H1 (cell line): ENCODE data around the gene CRADD. TPM values are rescaled to one million over a fixed set of nuclear protein-coding genes. Genes with fewer than 3 reads are reported as not detected.

ENCODE experiments used
- CTCF ChIA-PET: fragments of 300-600 bp; sonication (Branson Sonifier 250); formaldehyde crosslinking; loops from one replicate; lab custom pipeline; 2021; ENCODE audit not compliant: partially characterized antibody; lab: Charles Lee
- POLR2A ChIA-PET: fragments of 300-600 bp; sonication (Branson Sonifier 250); formaldehyde crosslinking; loops from one replicate; lab custom pipeline; 2021; ENCODE audit warnings: inconsistent platforms; ENCODE audit not compliant: partially characterized antibody; lab: Charles Lee
- DNase-seq, 2 experiments: peaks; one replicate each; pipeline versions ENCODE4 v3.0.0 to v3.0.0-alpha.2; 2010 to 2022; ENCODE audit warnings: low spot score in 2 of 2, low read depth in 1 of 2, mixed read lengths in 1 of 2
- FAIRE-seq: peaks from 2 replicates; lab custom pipeline; 2011; peaks lifted over from hg19 to GRCh38; lab: Jason Lieb, UNC
- H2AFZ ChIP-seq: 2 replicates; pipeline ENCODE4 v1.8.1; 2012; ENCODE audit warnings: low read length, inconsistent platforms
- H2AK5ac ChIP-seq: 2 replicates; pipeline ENCODE4 v1.6.1; 2013; ENCODE audit warnings: low read depth, low read length
- H2BK120ac ChIP-seq: replicated peaks from 2 replicates; pipeline ENCODE3; 2013; ENCODE audit warnings: low read depth, low read length, inconsistent platforms
- H2BK12ac ChIP-seq: 2 replicates; pipeline ENCODE4 v1.6.1; 2013; ENCODE audit warnings: low read depth, low read length
- H2BK15ac ChIP-seq: 2 replicates; pipeline ENCODE4 v1.6.1; 2013; ENCODE audit warnings: low read length
- H2BK20ac ChIP-seq: 2 replicates; pipeline ENCODE4 v1.6.1; 2013; ENCODE audit warnings: low read length
- H2BK5ac ChIP-seq: 2 replicates; pipeline ENCODE4 v1.6.1; 2013; ENCODE audit warnings: low read depth, low read length
- H3K14ac ChIP-seq: 2 replicates; pipeline ENCODE4 v1.6.1; 2013; ENCODE audit warnings: inconsistent platforms; ENCODE audit not compliant: insufficient read length
- H3K18ac ChIP-seq: 2 replicates; pipeline ENCODE4 v1.6.1; 2013; ENCODE audit warnings: low read length; ENCODE audit errors: extremely low read depth
- H3K23ac ChIP-seq: 2 replicates; pipeline ENCODE4 v1.6.1; 2013; ENCODE audit warnings: inconsistent platforms; ENCODE audit not compliant: insufficient read length
- H3K23me2 ChIP-seq: 2 replicates; pipeline ENCODE4 v1.6.1; 2013; ENCODE audit warnings: low read depth, low read length
- H3K27ac ChIP-seq: 2 replicates; pipeline ENCODE4 v1.6.1; 2011; ENCODE audit warnings: low read depth, low read length, inconsistent platforms
- H3K27me3 ChIP-seq, 4 experiments: replicated peaks in 1 of 4; 1 replicate in 1 of 4; 2 replicates in 3 of 4; pipeline versions ENCODE4 v1.6.1 to v1.8.1; 2011 to 2013; ENCODE audit warnings: low read length in 3 of 4, mild to moderate bottlenecking in 3 of 4, inconsistent platforms in 2 of 4, mixed read lengths in 2 of 4, moderate library complexity in 1 of 4; ENCODE audit not compliant: control insufficient read depth in 3 of 4, insufficient read depth in 3 of 4; ENCODE audit errors: extremely low read depth in 1 of 4
- H3K36me3 ChIP-seq, 4 experiments: 2 replicates each; pipeline versions ENCODE4 v1.6.1 to v1.8.1; 2011 to 2013; ENCODE audit warnings: mild to moderate bottlenecking in 4 of 4, low read length in 3 of 4, moderate library complexity in 2 of 4, control low read depth in 1 of 4, inconsistent platforms in 1 of 4; ENCODE audit not compliant: insufficient read depth in 4 of 4, control insufficient read depth in 2 of 4
- H3K4ac ChIP-seq: replicated peaks from 2 replicates; pipeline ENCODE3; 2013; ENCODE audit warnings: low read length, low read depth, mixed read lengths, inconsistent platforms; ENCODE audit not compliant: insufficient read length
- H3K4me1 ChIP-seq, 4 experiments: replicated peaks in 1 of 4; 1 replicate in 1 of 4; 2 replicates in 3 of 4; pipeline versions ENCODE4 v1.6.1 to v1.8.1; 2011 to 2013; ENCODE audit warnings: low read length in 3 of 4, inconsistent platforms in 2 of 4, mixed read lengths in 1 of 4; ENCODE audit not compliant: insufficient read depth in 4 of 4, control insufficient read depth in 3 of 4
- H3K4me2 ChIP-seq, 2 experiments: 2 replicates each; pipeline versions ENCODE4 v1.6.1 to v1.8.1; 2011 to 2013; ENCODE audit warnings: low read depth in 2 of 2, low read length in 2 of 2, control low read depth in 1 of 2, inconsistent platforms in 1 of 2, mild to moderate bottlenecking in 1 of 2; ENCODE audit not compliant: insufficient read depth in 1 of 2
- H3K4me3 ChIP-seq, 4 experiments: fragments of 200-600, 300-600 bp in 1 of 4; sonication (generic), shearing (Covaris generic), sonication (Bioruptor Twin) in 1 of 4; 2 replicates each; pipeline versions ENCODE4 v1.5.1 to v1.8.1; 2011 to 2016; ENCODE audit warnings: low read length in 4 of 4, low read depth in 3 of 4, control low read depth in 2 of 4, inconsistent platforms in 2 of 4, mild to moderate bottlenecking in 2 of 4, mixed read lengths in 1 of 4, moderate library complexity in 1 of 4; ENCODE audit not compliant: insufficient read depth in 2 of 4; ENCODE audit errors: extremely low read depth in 1 of 4
- H3K56ac ChIP-seq: replicated peaks from 2 replicates; pipeline ENCODE3; 2013; ENCODE audit warnings: low read depth, mild to moderate bottlenecking, mixed read lengths, low read length, inconsistent platforms; ENCODE audit not compliant: insufficient read length
- H3K79me1 ChIP-seq: 2 replicates; pipeline ENCODE4 v1.6.1; 2013; ENCODE audit warnings: low read depth, low read length, control low read depth
- H3K79me2 ChIP-seq, 2 experiments: 2 replicates each; pipeline versions ENCODE4 v1.6.1 to v1.8.1; 2012 to 2013; ENCODE audit warnings: low read length in 2 of 2, mild to moderate bottlenecking in 2 of 2, inconsistent platforms in 1 of 2; ENCODE audit not compliant: insufficient read depth in 2 of 2, control insufficient read depth in 1 of 2
- H3K9ac ChIP-seq, 4 experiments: replicated peaks in 1 of 4; 1 replicate in 1 of 4; 2 replicates in 3 of 4; pipeline versions ENCODE4 v1.6.1 to v1.8.1; 2011 to 2013; ENCODE audit warnings: low read depth in 3 of 4, low read length in 3 of 4, control low read depth in 2 of 4, mild to moderate bottlenecking in 2 of 4, moderate library complexity in 2 of 4, inconsistent platforms in 1 of 4; ENCODE audit errors: extremely low read depth in 1 of 4
- H3K9me3 ChIP-seq, 2 experiments: 2 replicates each; pipeline versions ENCODE4 v1.6.1 to v1.8.1; 2012 to 2013; ENCODE audit warnings: mild to moderate bottlenecking in 2 of 2, moderate library complexity in 2 of 2, control low read depth in 1 of 2, inconsistent platforms in 1 of 2, low read depth in 1 of 2, low read length in 1 of 2, mixed read lengths in 1 of 2; ENCODE audit not compliant: insufficient read depth in 2 of 2
- H4K20me1 ChIP-seq, 2 experiments: replicated peaks in 1 of 2; 2 replicates each; pipeline versions ENCODE3 to v1.8.1; 2011 to 2013; ENCODE audit warnings: inconsistent platforms in 2 of 2, low read length in 2 of 2, mild to moderate bottlenecking in 1 of 2; ENCODE audit not compliant: insufficient read depth in 2 of 2, control insufficient read depth in 1 of 2
- H4K5ac ChIP-seq: 2 replicates; pipeline ENCODE4 v1.6.1; 2013; ENCODE audit warnings: low read length, low read depth, mixed read lengths, inconsistent platforms; ENCODE audit not compliant: insufficient read length
- H4K8ac ChIP-seq: 2 replicates; pipeline ENCODE4 v1.8.0; 2013; ENCODE audit warnings: mild to moderate bottlenecking, moderate library complexity, low read length, inconsistent platforms; ENCODE audit not compliant: insufficient read depth; ENCODE audit errors: extremely low read depth
- H4K91ac ChIP-seq: replicated peaks from 2 replicates; pipeline ENCODE3; 2013; ENCODE audit warnings: low read length, mixed read lengths, inconsistent platforms; ENCODE audit not compliant: insufficient read length
- ASH2L ChIP-seq: fragments of 200-600, 300-600 bp; sonication (generic); IDR thresholded peaks from one replicate; pipeline ENCODE4 v1.7.1; 2017; ENCODE audit warnings: low read length
- CBX8 ChIP-seq: fragments of 300-800, 300-1000 bp; sonication (generic); IDR thresholded peaks from 2 replicates; pipeline ENCODE4 v1.7.1; 2016; ENCODE audit warnings: low read depth, low read length, borderline replicate concordance
- CHD1 ChIP-seq: IDR thresholded peaks from 2 replicates; pipeline ENCODE4 v1.6.1; 2012; ENCODE audit warnings: low read depth, low read length, improper control_type of control experiment
- CREB1 ChIP-seq: IDR thresholded peaks from 2 replicates; pipeline ENCODE4 v1.6.1; 2012; ENCODE audit warnings: inconsistent platforms
- JUND ChIP-seq: IDR thresholded peaks from 2 replicates; pipeline ENCODE4 v1.6.1; 2011; ENCODE audit warnings: mild to moderate bottlenecking, improper control_type of control experiment, low read length
- KDM4A ChIP-seq: IDR thresholded peaks from one replicate; pipeline ENCODE4 v1.7.1; 2012; ENCODE audit warnings: low read depth, mild to moderate bottlenecking, moderate library complexity, low read length, inconsistent platforms; ENCODE audit not compliant: severe bottlenecking
- MAFK ChIP-seq: IDR thresholded peaks from 2 replicates; pipeline ENCODE4 v1.6.1; 2012; ENCODE audit warnings: low read depth, mild to moderate bottlenecking, improper control_type of control experiment, low read length
- RFX5 ChIP-seq: IDR thresholded peaks from 2 replicates; pipeline ENCODE4 v1.6.1; 2011; ENCODE audit warnings: low read depth, low read length, improper control_type of control experiment, borderline replicate concordance
- SAP30 ChIP-seq: fragments of 300-600 bp; sonication (generic); IDR thresholded peaks from 2 replicates; pipeline ENCODE4 v1.7.1; 2012; ENCODE audit warnings: low read length, moderate library complexity, mild to moderate bottlenecking, inconsistent platforms; ENCODE audit not compliant: insufficient read depth, insufficient replicate concordance
- SIRT6 ChIP-seq: IDR thresholded peaks from one replicate; pipeline ENCODE4 v1.7.1; 2012; ENCODE audit warnings: low read length, inconsistent platforms
- SP4 ChIP-seq: IDR thresholded peaks from 2 replicates; pipeline ENCODE4 v1.6.1; 2012; ENCODE audit warnings: low read length, inconsistent platforms
- TAF1 ChIP-seq: IDR thresholded peaks from 2 replicates; pipeline ENCODE4 v1.6.1; 2011; ENCODE audit warnings: mild to moderate bottlenecking, low read depth, low read length
- TEAD4 ChIP-seq: IDR thresholded peaks from 2 replicates; pipeline ENCODE4 v1.6.1; 2012; ENCODE audit warnings: low read depth, low read length, inconsistent platforms, mixed read lengths
- USF2 ChIP-seq: IDR thresholded peaks from 2 replicates; pipeline ENCODE4 v1.6.1; 2011; ENCODE audit warnings: low read length, improper control_type of control experiment
- WGBS, 2 experiments: shearing (Covaris generic) in 1 of 2; methylation state at CpG; one replicate each; pipeline versions ENCODE4 v1.1.6 to v1.1.7; 2013 to 2015; ENCODE audit warnings: low lambda C conversion rate in 2 of 2, mixed read lengths in 2 of 2, inconsistent platforms in 1 of 2, low coverage in 1 of 2, missing lambda C conversion rate in 1 of 2; ENCODE audit not compliant: insufficient replicate concordance in 2 of 2, insufficient coverage in 1 of 2, insufficient read length in 1 of 2; ENCODE audit errors: extremely low coverage in 1 of 2, missing lambda C conversion rate in 1 of 2; 5-methylcytosine and 5-hydroxymethylcytosine counted together
- polyA plus RNA-seq, 7 experiments: library from polyadenylated mRNA; depleted of rRNA in 3 of 7; stranded (reverse) in 5 of 7; unstranded in 2 of 7; fragments of >200 nt in 5 of 7; fragments of 200-250 nt in 2 of 7; gene quantifications; 1 replicate in 5 of 7; 2 replicates in 1 of 7; 4 replicates in 1 of 7; pipeline versions ENCODE4 v1.2.1 to v1.2.3, GENCODE V29; 2011 to 2013; ENCODE audit warnings: missing spikeins in 2 of 7, mixed read lengths in 2 of 7
- total RNA-seq: library from RNA; stranded (reverse); fragmentation: NEBNext Ultra II Directional; extraction: Animal tissue kit (Norgen Biotek cat#: 25700); gene quantifications from 2 replicates; pipeline ENCODE4 v1.2.1, GENCODE V29; 2021

The CRADD gene
- total and polyA plus RNA-seq, 2 of the 8 experiments (the other 6 are each of a cell fraction or from before 2014, with no cell fraction given) = 8.1 to 15.4 TPM

GRCh38 chr12:93833946-93834345, 156.8 kb downstream of the CRADD start:
- H3K4me1 ChIP-seq = peaks cover 0 to 2% (median 0%) of the 10 kb centered on the region in 4 experiments; a peak in 1 of 7 replicates
- no peak overlapping the region for H4K91ac ChIP-seq
- H4K8ac ChIP-seq = no peak overlapping the region
- no peak overlapping the region for H2AK5ac ChIP-seq
- H3K27ac ChIP-seq = no peak overlapping the region
- H3K9ac ChIP-seq = no peak overlapping the region
- no peaks in the 10 kb centered on the region for H3K36me3 ChIP-seq
- H3K27me3 ChIP-seq = no peaks in the 10 kb centered on the region
- DNase-seq (no peak), FAIRE-seq (no peak)
- no peak overlapping the region for H2BK5ac ChIP-seq
- H4K20me1 ChIP-seq = no peaks in the 10 kb centered on the region
- no peak for TF ChIP-seq JUND
- no peak for TF ChIP-seq SAP30
- no peak for TF ChIP-seq RFX5
- no peak for TF ChIP-seq CBX8
- TF ChIP-seq CHD1 = no peak
- no peak for TF ChIP-seq SP4
- no peak for TF ChIP-seq MAFK
- TF ChIP-seq TAF1 = no peak
- TF ChIP-seq KDM4A = no peak
- no peak for TF ChIP-seq SIRT6
- no peak for TF ChIP-seq ASH2L
- TF ChIP-seq CREB1 = no peak
- no peak for TF ChIP-seq USF2
- TF ChIP-seq TEAD4 = no peak
- POLR2A ChIA-PET = no interaction called here
- no peak overlapping the region for H2BK120ac ChIP-seq
- no peaks in the 10 kb centered on the region for H3K23me2 ChIP-seq
- CTCF ChIA-PET = no interaction called here
- no peak overlapping the region for H3K23ac ChIP-seq
- no peaks in the 10 kb centered on the region for H3K79me1 ChIP-seq
- no peak overlapping the region for H2BK12ac ChIP-seq
- no peak overlapping the region for H3K4me2 ChIP-seq
- H2BK20ac ChIP-seq = no peak overlapping the region
- no peak overlapping the region for H3K4ac ChIP-seq
- H4K5ac ChIP-seq = no peak overlapping the region
- no peaks in the 10 kb centered on the region for H3K79me2 ChIP-seq
- no peak overlapping the region for H2AFZ ChIP-seq
- no peak overlapping the region for H3K56ac ChIP-seq
- no peaks in the 10 kb centered on the region for H3K9me3 ChIP-seq
- no peak overlapping the region for H3K14ac ChIP-seq
- 89% methylated on average over 6 of the region's 6 CpGs; no CpG with 5 or more reads in 1 of the 2 experiments for WGBS, 2 experiments
- H2BK15ac ChIP-seq = no peak overlapping the region
- no peak overlapping the region for H3K18ac ChIP-seq
- H3K4me3 ChIP-seq = no peak overlapping the region
